VCaP (cell line): ENCODE data around the gene SSR3.
"Not testable (repeated sequence)": the region's sequence is repeated elsewhere in the genome, so short reads cannot be mapped to it uniquely, and the experiment has no call there.

Experiments
- H3K27ac ChIP-seq: fragments of 450-650 bp; 2 replicates; pipeline ENCODE4 v1.5.1; 2017
- CTCF ChIP-seq: fragments of 450-650 bp; conservative IDR thresholded peaks from 2 replicates; pipeline ENCODE4 v1.5.1; 2017; ENCODE audit warnings: mild to moderate bottlenecking, moderate library complexity

The SSR3 gene

GRCh38 chr3:156581954-156582353 lies 27.0 kb upstream of the SSR3 start:
- no peak overlapping the region for H3K27ac ChIP-seq
- TF ChIP-seq CTCF, result no peak

GRCh38 chr3:156581033-156581432 lies 26.1 kb upstream of the SSR3 start:
- no peak overlapping the region for H3K27ac ChIP-seq
- no peak for TF ChIP-seq CTCF

GRCh38 chr3:156579427-156579851 lies 24.5 kb upstream of the SSR3 start:
- no peak for TF ChIP-seq CTCF

GRCh38 chr3:156577736-156578135 lies 22.8 kb upstream of the SSR3 start:
- TF ChIP-seq CTCF, result no peak
- no peak overlapping the region for H3K27ac ChIP-seq

More at GRCh38 chr3:156579427-156579851, 24.5 kb upstream of the SSR3 start:
- H3K27ac ChIP-seq, result no peak overlapping the region

- no peak overlapping the region for H3K27ac ChIP-seq
- TF ChIP-seq CTCF, result no peak
Measured at GRCh38 chr3:156576651-156577348, 21.9 kb upstream of the SSR3 start.

- TF ChIP-seq CTCF, result no peak
- no peak overlapping the region for H3K27ac ChIP-seq
Measured at GRCh38 chr3:156576051-156576450, 21.1 kb upstream of the SSR3 start.

GRCh38 chr3:156575641-156576040 lies 20.7 kb upstream of the SSR3 start:
- no peak for TF ChIP-seq CTCF

GRCh38 chr3:156569881-156570280 lies 15.0 kb upstream of the SSR3 start:
- H3K27ac ChIP-seq, result not testable (repeated sequence)

More at GRCh38 chr3:156575641-156576040, 20.7 kb upstream of the SSR3 start:
- no peak overlapping the region for H3K27ac ChIP-seq

- H3K27ac ChIP-seq, result not testable (repeated sequence)
Measured at GRCh38 chr3:156569016-156569415, 14.1 kb upstream of the SSR3 start.
